CD4-positive, alpha-beta T cell (primary cell): Measurements from ENCODE around the gene CAPN9. TPM values are rescaled to one million over a fixed set of nuclear protein-coding genes. Genes with fewer than 3 reads are reported as not detected.

Experiments used
- ATAC-seq: fragments of 200-7000 bp; cut with Tn5 transposase; one replicate; pipeline ENCODE4 v1.10.0; 2022; ENCODE audit warnings: mild to moderate bottlenecking; ENCODE audit not compliant: poor library complexity
- CTCF ChIA-PET: fragments of 350-600 bp; sonication (Branson Sonifier 250); formaldehyde crosslinking; loops from one replicate; lab custom pipeline; 2021; ENCODE audit warnings: antibody characterized with exemption, inconsistent platforms; lab: Charles Lee
- POLR2A ChIA-PET: fragments of 350-600 bp; sonication (Branson Sonifier 250); formaldehyde crosslinking; loops from one replicate; lab custom pipeline; 2021; ENCODE audit warnings: antibody characterized with exemption, inconsistent platforms; lab: Charles Lee
- DNase-seq, 14 experiments: peaks; one replicate each; pipeline ENCODE4 v3.0.0-alpha.2; 2013 to 2020; ENCODE audit warnings: mixed read lengths in 2 of 14
- H3K27ac ChIP-seq, 2 donors: one replicate each; pipeline versions ENCODE4 v1.5.1 to v1.7.0; 2013; ENCODE audit warnings: low read length in 2 of 2, low read depth in 1 of 2, mild to moderate bottlenecking in 1 of 2
- H3K27me3 ChIP-seq, 2 experiments: 1 replicate in 1 of 2; 2 replicates in 1 of 2; pipeline versions ENCODE4 v1.6.1 to v1.7.0; 2013; ENCODE audit warnings: low read length in 2 of 2, control low read depth in 1 of 2, mild to moderate bottlenecking in 1 of 2, moderate library complexity in 1 of 2; ENCODE audit not compliant: insufficient read depth in 2 of 2, control insufficient read depth in 1 of 2
- H3K36me3 ChIP-seq: one replicate; pipeline ENCODE4 v1.6.1; 2013; ENCODE audit warnings: low read length, control low read depth; ENCODE audit not compliant: insufficient read depth
- H3K4me1 ChIP-seq: one replicate; pipeline ENCODE4 v1.6.1; 2013; ENCODE audit warnings: low read length, control low read depth; ENCODE audit not compliant: insufficient read depth
- H3K4me3 ChIP-seq: one replicate; pipeline ENCODE4 v1.5.1; 2013; ENCODE audit warnings: mild to moderate bottlenecking, low read length, moderate library complexity
- H3K9me3 ChIP-seq, 2 experiments: 1 replicate in 1 of 2; 2 replicates in 1 of 2; pipeline versions ENCODE4 v1.6.1 to v1.7.0; 2013; ENCODE audit warnings: low read length in 2 of 2, mild to moderate bottlenecking in 2 of 2, control low read depth in 1 of 2, moderate library complexity in 1 of 2; ENCODE audit not compliant: control insufficient read depth in 1 of 2, insufficient read depth in 1 of 2
- H3K27ac Mint-ChIP-seq: one replicate; pipeline ENCODE4 v1.8.0; 2020; ENCODE audit warnings: mixed read lengths
- H3K27me3 Mint-ChIP-seq: one replicate; pipeline ENCODE4 v1.8.0; 2021; ENCODE audit warnings: mixed read lengths
- H3K36me3 Mint-ChIP-seq: one replicate; pipeline ENCODE4 v1.8.0; 2021; ENCODE audit warnings: low read depth, mixed read lengths
- H3K4me1 Mint-ChIP-seq: one replicate; pipeline ENCODE4 v1.8.0; 2021; ENCODE audit warnings: low read depth, mixed read lengths
- H3K4me3 Mint-ChIP-seq: one replicate; pipeline ENCODE4 v1.8.0; 2020; ENCODE audit warnings: mild to moderate bottlenecking, mixed read lengths
- H3K9me3 Mint-ChIP-seq: one replicate; pipeline ENCODE4 v1.8.0; 2020; ENCODE audit warnings: mixed read lengths
- CTCF ChIP-seq: fragments of 200-600 bp; IDR thresholded peaks from one replicate; pipeline ENCODE4 v1.8.0; 2022; ENCODE audit warnings: antibody characterized with exemption, mild to moderate bottlenecking
- intact Hi-C, 2 experiments: fragments of 100-400 bp; cut with DNase I in 1 of 2; cut with micrococcal nuclease in 1 of 2; formaldehyde crosslinking; loops; one replicate each; pipeline versions ENCODE4 v1.15.1 to v1.9.0; 2023 to 2025; cut with DNase I, micrococcal nuclease
- total RNA-seq, 174 experiments: library from RNA in 2 of 174; stranded (reverse) in 2 of 174; gene quantifications; one replicate each; pipeline ENCODE4 v1.2.3 and lab custom pipeline; 2021 to 2026

CAPN9 gene
- total RNA-seq, 2 experiments from 2014 or later = not detected

- no peak for TF ChIP-seq CTCF
- Histone ChIP-seq H3K36me3 (no peaks in the 10 kb centered on the region), H3K4me3 (no peak overlapping the region), H3K4me1 (no peaks in the 10 kb centered on the region), H3K27ac (no peak overlapping the region), H3K27me3 (peaks cover 0 to 7% of the 10 kb centered on the region in 2 experiments), H3K9me3 (no peaks in the 10 kb centered on the region)
- Mint-ChIP-seq H3K36me3 (no peaks in the 10 kb centered on the region), H3K27ac (no peak overlapping the region), H3K4me3 (no peak overlapping the region), H3K27me3 (peaks cover 4% of the 10 kb centered on the region), H3K9me3 (peaks cover 3% of the 10 kb centered on the region), H3K4me1 (no peaks in the 10 kb centered on the region)
- intact Hi-C loops = no loop called here
- DNase-seq (no peak), ATAC-seq (no peak)
- POLR2A ChIA-PET = no interaction called here
- CTCF ChIA-PET = no interaction called here
Observed at GRCh38 chr1:230712470-230712942, 34.7 kb upstream of the CAPN9 start.

DNA sequence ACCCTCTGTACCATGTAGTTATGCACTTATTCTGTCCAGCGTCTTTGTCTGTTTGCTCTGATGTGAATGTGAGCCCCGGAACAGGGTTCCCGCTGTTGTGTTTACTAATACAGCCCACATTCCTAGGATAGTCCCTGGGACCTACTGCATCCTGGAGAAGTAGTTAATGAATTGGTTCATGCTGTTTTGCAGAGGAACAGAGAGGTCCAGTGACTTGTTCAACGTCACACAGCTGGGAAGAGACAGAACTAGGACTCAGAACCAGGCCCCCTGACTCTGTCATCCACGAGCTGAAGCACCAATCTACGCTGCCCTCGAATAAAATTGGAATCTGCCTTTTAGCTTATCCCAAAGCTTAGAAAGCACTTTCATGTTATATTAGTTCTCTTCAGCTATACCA lies 34.0 kb upstream of the CAPN9 start:
- H3K27ac ChIP-seq = no peak overlapping the region
- Mint-ChIP-seq H3K9me3 (peaks cover 3% of the 10 kb centered on the region), H3K27me3 (peaks cover 4% of the 10 kb centered on the region), H3K36me3 (no peaks in the 10 kb centered on the region), H3K4me3 (no peak overlapping the region), H3K27ac (no peak overlapping the region), H3K4me1 (no peaks in the 10 kb centered on the region)
- H3K36me3 ChIP-seq = no peaks in the 10 kb centered on the region
- POLR2A ChIA-PET = no interaction called here
- intact Hi-C loops = no loop called here
- no peak for DNase-seq
- no peak for TF ChIP-seq CTCF
- H3K27me3 ChIP-seq = peaks cover 0 to 5% of the 10 kb centered on the region in 2 experiments
- H3K9me3 ChIP-seq = no peaks in the 10 kb centered on the region
- H3K4me3 ChIP-seq = no peak overlapping the region
- ATAC-seq = no peak
- CTCF ChIA-PET = no interaction called here
- no peaks in the 10 kb centered on the region for H3K4me1 ChIP-seq

DNA sequence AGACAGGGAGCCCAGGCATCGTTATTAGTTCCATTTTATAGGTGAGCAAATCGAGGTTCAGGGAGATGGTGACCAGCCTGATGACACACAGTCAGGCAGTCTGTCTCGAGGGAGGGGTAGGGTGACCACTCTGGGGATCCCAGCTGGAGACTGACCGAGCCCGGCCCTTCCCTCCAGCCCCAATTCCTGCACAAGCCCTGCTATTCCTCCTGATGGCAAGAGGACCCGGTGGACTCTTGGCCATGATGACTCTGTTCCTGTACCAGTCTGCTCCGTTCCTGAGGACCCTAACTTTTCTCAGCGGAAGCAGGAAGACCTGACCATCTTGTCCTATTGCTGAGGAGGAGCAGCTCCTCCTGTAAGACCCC lies 33.7 kb upstream of the CAPN9 start:
- H3K36me3 ChIP-seq = no peaks in the 10 kb centered on the region
- TF ChIP-seq CTCF = no peak
- intact Hi-C loops = no loop called here
- H3K4me1 Mint-ChIP-seq = no peaks in the 10 kb centered on the region
- ChIA-PET CTCF (no interaction called here), POLR2A (no interaction called here)
- peaks cover 3% of the 10 kb centered on the region for H3K9me3 Mint-ChIP-seq
- H3K4me3 Mint-ChIP-seq = no peak overlapping the region
- peaks cover 0 to 5% of the 10 kb centered on the region in 2 experiments for H3K27me3 ChIP-seq
- H3K27me3 Mint-ChIP-seq = peaks cover 4% of the 10 kb centered on the region
- no peak overlapping the region for H3K27ac Mint-ChIP-seq
- no peaks in the 10 kb centered on the region for H3K4me1 ChIP-seq
- ATAC-seq = no peak
- H3K27ac ChIP-seq = no peak overlapping the region
- no peak for DNase-seq
- no peaks in the 10 kb centered on the region for H3K36me3 Mint-ChIP-seq
- H3K9me3 ChIP-seq = no peaks in the 10 kb centered on the region
- no peak overlapping the region for H3K4me3 ChIP-seq
